SK-N-MC (cell line): ENCODE measurements around the gene CA6.

ENCODE experiments used
- EZH2 ChIP-seq: fragments of 200-600 bp; sonication (generic); IDR thresholded peaks from one replicate; pipeline ENCODE4 v1.6.1; 2017; ENCODE audit warnings: antibody characterized with exemption
- FOXP2 ChIP-seq: optimal IDR thresholded peaks from 2 replicates; pipeline ENCODE3; 2011; ENCODE audit warnings: mild to moderate bottlenecking, moderate library complexity; ENCODE audit not compliant: insufficient read depth; ENCODE audit errors: extremely low read length, control extremely low read depth
- POLR2AphosphoS5 ChIP-seq: IDR thresholded peaks from 2 replicates; pipeline ENCODE4 v1.6.1; 2012; ENCODE audit warnings: mild to moderate bottlenecking, low read depth, low read length, borderline replicate concordance

DNA sequence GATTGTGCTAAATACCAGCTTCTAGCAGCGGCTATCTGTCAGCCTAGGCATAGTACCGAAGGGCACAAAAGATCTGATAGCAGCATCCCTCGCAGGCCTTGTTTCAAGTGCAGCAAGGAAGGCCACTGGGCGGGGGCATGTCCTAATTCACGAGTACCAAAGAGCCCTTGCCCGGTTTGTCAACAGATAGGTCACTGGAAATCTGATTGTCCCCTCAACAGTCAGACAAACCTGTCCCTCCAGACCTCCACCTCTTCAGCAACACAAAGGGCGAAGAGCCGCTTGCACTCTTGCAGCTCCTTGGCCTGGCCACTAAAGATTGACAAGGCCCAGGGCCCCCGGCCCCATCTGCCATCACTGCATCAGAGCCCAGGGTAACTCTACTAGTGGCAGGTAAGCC lies 22.7 kb upstream of the CA6 start:
- TF ChIP-seq EZH2 (no peak), POLR2AphosphoS5 (no peak), FOXP2 (no peak)
